MCF 10A (cell line): ENCODE measurements around the gene PDK1. TPM values are rescaled to one million over a fixed set of nuclear protein-coding genes. Genes with fewer than 3 reads are reported as not detected.

ENCODE experiments used
- BruUV-seq: library from RNA; stranded (reverse); fragments of 400-500 nt; replicated peaks from 2 replicates; lab custom pipeline; 2021; lab: Mats Ljungman, UMichigan
- CTCF ChIA-PET: fragments of 300-600 bp; sonication (Branson Sonifier 250); formaldehyde crosslinking; extraction: SDS; loops from one replicate; lab custom pipeline; 2021; ENCODE audit warnings: antibody characterized with exemption, inconsistent platforms; lab: Yijun Ruan, JAX
- POLR2A ChIA-PET: fragments of 300-600, 350-650 bp; sonication (Branson Sonifier 250); formaldehyde crosslinking; extraction: SDS; loops from one replicate; lab custom pipeline; 2020; ENCODE audit warnings: antibody characterized with exemption, inconsistent platforms; lab: Yijun Ruan, JAX
- DNase-seq: peaks from one replicate; pipeline ENCODE4 v3.0.0-alpha.2; 2018; ENCODE audit not compliant: unreplicated experiment
- H3K27ac Mint-ChIP-seq: one replicate; pipeline ENCODE4 v1.8.0; 2022; ENCODE audit warnings: mild to moderate bottlenecking, low read depth, mixed read lengths; ENCODE audit not compliant: unreplicated experiment
- H3K27me3 Mint-ChIP-seq: one replicate; pipeline ENCODE4 v1.8.0; 2022; ENCODE audit warnings: mixed read lengths; ENCODE audit not compliant: insufficient read depth, unreplicated experiment
- H3K36me3 Mint-ChIP-seq: one replicate; pipeline ENCODE4 v1.8.0; 2022; ENCODE audit warnings: mild to moderate bottlenecking, moderate library complexity, mixed read lengths; ENCODE audit not compliant: insufficient read depth, unreplicated experiment
- H3K4me1 Mint-ChIP-seq: one replicate; pipeline ENCODE4 v1.8.0; 2022; ENCODE audit warnings: mixed read lengths; ENCODE audit not compliant: insufficient read depth, unreplicated experiment
- H3K4me3 Mint-ChIP-seq: one replicate; pipeline ENCODE4 v1.8.0; 2022; ENCODE audit warnings: mild to moderate bottlenecking, moderate library complexity, mixed read lengths; ENCODE audit not compliant: unreplicated experiment
- H3K9me3 Mint-ChIP-seq: one replicate; pipeline ENCODE4 v1.8.0; 2022; ENCODE audit warnings: mixed read lengths; ENCODE audit not compliant: unreplicated experiment
- CTCF ChIP-seq: fragments of 200-600 bp; IDR thresholded peaks from one replicate; pipeline ENCODE4 v1.8.0; 2022; ENCODE audit warnings: antibody characterized with exemption, mild to moderate bottlenecking; ENCODE audit not compliant: unreplicated experiment
- intact Hi-C: fragments of 100-400 bp; cut with micrococcal nuclease; formaldehyde crosslinking; loops from 2 replicates; pipeline ENCODE4 v1.14.1; 2022
- total RNA-seq: library from RNA; stranded (reverse); gene quantifications from 2 replicates; pipeline ENCODE4 v1.2.3, GENCODE V29; 2022

PDK1 gene
- total RNA-seq, 1 experiment from 2014 or later = 26.5 TPM

GRCh38 chr2:172642301-172643020 lies 86.6 kb downstream of the PDK1 start:
- DNase-seq = no peak
- no peak for TF ChIP-seq CTCF
- no peaks in the 10 kb centered on the region for H3K36me3 Mint-ChIP-seq
- ChIA-PET CTCF (interaction anchor here (0.6 to 1.3 kb wide), 2 partner anchors 13 to 848 kb away, joined by 4 to 5 read pairs; no protein-coding TSS in a partner anchor), POLR2A (interaction anchor here (0.6 kb wide), 1 partner anchor 48 kb away, joined by 3 read pairs; no protein-coding TSS in a partner anchor)
- intact Hi-C loops = no loop called here
- no TSS peak for BruUV-seq
- H3K27me3 Mint-ChIP-seq = no peaks in the 10 kb centered on the region
- no peak overlapping the region for H3K4me3 Mint-ChIP-seq
- H3K27ac Mint-ChIP-seq = no peak overlapping the region
- peaks cover 16% of the 10 kb centered on the region for H3K4me1 Mint-ChIP-seq
- peaks cover 7% of the 10 kb centered on the region for H3K9me3 Mint-ChIP-seq

GRCh38 chr2:172643142-172643541 lies 87.3 kb downstream of the PDK1 start:
- peak; percentile 53 for DNase-seq

GRCh38 chr2:172647439-172647838 lies 91.5 kb downstream of the PDK1 start:
- CTCF ChIA-PET = no interaction called here
- no peak for DNase-seq
- peaks cover 22% of the 10 kb centered on the region for H3K9me3 Mint-ChIP-seq
- peaks cover 11% of the 10 kb centered on the region for H3K4me1 Mint-ChIP-seq
- TF ChIP-seq CTCF = no peak
- no peak overlapping the region for H3K27ac Mint-ChIP-seq
- no TSS peak for BruUV-seq
- no peaks in the 10 kb centered on the region for H3K36me3 Mint-ChIP-seq
- H3K4me3 Mint-ChIP-seq = no peak overlapping the region
- intact Hi-C loops = no loop called here
- H3K27me3 Mint-ChIP-seq = no peaks in the 10 kb centered on the region
- POLR2A ChIA-PET = no interaction called here

More at GRCh38 chr2:172643142-172643541, 87.3 kb downstream of the PDK1 start:
- BruUV-seq = no TSS peak
- Mint-ChIP-seq H3K4me1 (peaks cover 16% of the 10 kb centered on the region), H3K27ac (no peak overlapping the region), H3K9me3 (peaks cover 7% of the 10 kb centered on the region), H3K27me3 (no peaks in the 10 kb centered on the region), H3K36me3 (no peaks in the 10 kb centered on the region), H3K4me3 (no peak overlapping the region)
- ChIA-PET CTCF (interaction anchor here (1.3 kb wide), 1 partner anchor 14 kb away, joined by 5 read pairs; no protein-coding TSS in a partner anchor), POLR2A (interaction anchor here (0.6 kb wide), 1 partner anchor 49 kb away, joined by 3 read pairs; no protein-coding TSS in a partner anchor)
- intact Hi-C loops = no loop called here
- no peak for TF ChIP-seq CTCF

- Mint-ChIP-seq H3K27me3 (no peaks in the 10 kb centered on the region), H3K4me3 (no peak overlapping the region), H3K27ac (no peak overlapping the region), H3K4me1 (no peaks in the 10 kb centered on the region), H3K9me3 (peaks cover 19% of the 10 kb centered on the region), H3K36me3 (no peaks in the 10 kb centered on the region)
- DNase-seq = no peak
- CTCF ChIA-PET = interaction anchor here (0.7 to 1.1 kb wide), 3 partner anchors 26 to 61 kb away, joined by 3 to 8 read pairs (median 3); no protein-coding TSS in a partner anchor
- TF ChIP-seq CTCF = no peak
- intact Hi-C loops = no loop called here
- POLR2A ChIA-PET = interaction anchor here (0.6 to 0.8 kb wide), 2 partner anchors 10 to 28 kb away, joined by 3 to 4 read pairs; no protein-coding TSS in a partner anchor
- no TSS peak for BruUV-seq
These were observed 99.4 kb downstream of the PDK1 start for GRCh38 chr2:172655091-172655837.
